Measurements from ENCODE around the gene PAGE1.

GRCh38 chrX:49725401-49725800 lies 29.6 kb upstream of the PAGE1 start:
- TF ChIP-seq EZH2 (IDR thresholded peaks at IDR 0.05; ENCODE audit: low read depth), result no peak
- TF ChIP-seq, protein P1, sequence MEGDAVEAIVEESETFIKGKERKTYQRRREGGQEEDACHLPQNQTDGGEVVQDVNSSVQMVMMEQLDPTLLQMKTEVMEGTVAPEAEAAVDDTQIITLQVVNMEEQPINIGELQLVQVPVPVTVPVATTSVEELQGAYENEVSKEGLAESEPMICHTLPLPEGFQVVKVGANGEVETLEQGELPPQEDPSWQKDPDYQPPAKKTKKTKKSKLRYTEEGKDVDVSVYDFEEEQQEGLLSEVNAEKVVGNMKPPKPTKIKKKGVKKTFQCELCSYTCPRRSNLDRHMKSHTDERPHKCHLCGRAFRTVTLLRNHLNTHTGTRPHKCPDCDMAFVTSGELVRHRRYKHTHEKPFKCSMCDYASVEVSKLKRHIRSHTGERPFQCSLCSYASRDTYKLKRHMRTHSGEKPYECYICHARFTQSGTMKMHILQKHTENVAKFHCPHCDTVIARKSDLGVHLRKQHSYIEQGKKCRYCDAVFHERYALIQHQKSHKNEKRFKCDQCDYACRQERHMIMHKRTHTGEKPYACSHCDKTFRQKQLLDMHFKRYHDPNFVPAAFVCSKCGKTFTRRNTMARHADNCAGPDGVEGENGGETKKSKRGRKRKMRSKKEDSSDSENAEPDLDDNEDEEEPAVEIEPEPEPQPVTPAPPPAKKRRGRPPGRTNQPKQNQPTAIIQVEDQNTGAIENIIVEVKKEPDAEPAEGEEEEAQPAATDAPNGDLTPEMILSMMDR (conservative IDR thresholded peaks at IDR 0.05), result no peak

Data from PC-9 (cell line).